K562 (cell line): Measurements from ENCODE around the gene DHDH. TPM values are rescaled to one million over a fixed set of nuclear protein-coding genes. Genes with fewer than 3 reads are reported as not detected.

Source experiments
- FOXK2 ChIP-seq, 2 experiments: fragments of 450-650 bp; IDR thresholded peaks in 1 of 2; conservative IDR thresholded peaks in 1 of 2; 2 replicates each; pipeline ENCODE4 v1.6.1; 2016; ENCODE audit warnings: low read depth in 2 of 2, mild to moderate bottlenecking in 1 of 2
- HDAC2 ChIP-seq: fragments of 450-650 bp; IDR thresholded peaks from 2 replicates; pipeline ENCODE4 v1.6.1; 2016; ENCODE audit warnings: mild to moderate bottlenecking
- HSF4 ChIP-seq: fragments of 250-450 bp; sonication (Bioruptor Pico); IDR thresholded peaks from 2 replicates; pipeline ENCODE4 v2.1.2; 2022; ENCODE audit warnings: mild to moderate bottlenecking, moderate library complexity, borderline replicate concordance
- NCOA2 ChIP-seq, 2 experiments: fragments of 450-650 bp; IDR thresholded peaks; 2 replicates each; pipeline ENCODE4 v1.6.1; 2018; ENCODE audit warnings: mild to moderate bottlenecking in 2 of 2, moderate library complexity in 1 of 2; ENCODE audit not compliant: partially characterized antibody in 2 of 2
- NFIX ChIP-seq: fragments of 250-450 bp; sonication (Bioruptor Pico); IDR thresholded peaks from 2 replicates; pipeline ENCODE4 v1.4.0; 2020; ENCODE audit warnings: low read depth, mild to moderate bottlenecking, moderate library complexity
- NONO ChIP-seq, 2 experiments: fragments of 200-400 bp in 1 of 2; fragments of 450-650 bp in 1 of 2; formaldehyde crosslinking in 1 of 2; IDR thresholded peaks; 2 replicates each; pipeline ENCODE4 v1.6.1; 2017; ENCODE audit warnings: low read depth in 2 of 2, mild to moderate bottlenecking in 2 of 2, moderate library complexity in 2 of 2, low read length in 1 of 2
- PHB ChIP-seq: fragments of 250-450 bp; sonication (Bioruptor Pico); IDR thresholded peaks from 2 replicates; pipeline ENCODE4 v1.5.0; 2021
- PHF8 ChIP-seq: fragments of 200-600 bp; sonication (generic); IDR thresholded peaks from 2 replicates; pipeline ENCODE4 v1.6.1; 2012; ENCODE audit warnings: mixed run types, mild to moderate bottlenecking, inconsistent platforms, low read length, moderate library complexity, borderline replicate concordance
- PHTF2 ChIP-seq: fragments of 250-450 bp; sonication (Bioruptor Pico); IDR thresholded peaks from 2 replicates; pipeline ENCODE4 v1.5.0; 2021; ENCODE audit warnings: mild to moderate bottlenecking
- POLR2A ChIP-seq: fragments of 450-650 bp; conservative IDR thresholded peaks from 2 replicates; pipeline ENCODE4 v1.6.1; 2016
- PTBP1 ChIP-seq: fragments of 200-400 bp; formaldehyde crosslinking; IDR thresholded peaks from 2 replicates; pipeline ENCODE4 v1.6.1; 2017; ENCODE audit warnings: low read depth, low read length
- SMARCC2 ChIP-seq: fragments of 450-650 bp; IDR thresholded peaks from 2 replicates; pipeline ENCODE4 v1.6.1; 2017; ENCODE audit warnings: antibody characterized with exemption, moderate library complexity, mild to moderate bottlenecking, low read depth
- STAT5B ChIP-seq: fragments of 250-450 bp; sonication (Bioruptor Pico); IDR thresholded peaks from 2 replicates; pipeline ENCODE4 v1.8.0; 2021; ENCODE audit warnings: mild to moderate bottlenecking, inconsistent platforms
- TFAM ChIP-seq: fragments of 250-450 bp; sonication (Bioruptor Pico); conservative IDR thresholded peaks from 2 replicates; pipeline ENCODE4 v1.5.0; 2021; ENCODE audit warnings: mild to moderate bottlenecking, moderate library complexity
- UBTF ChIP-seq, 2 experiments: IDR thresholded peaks; 2 replicates each; pipeline ENCODE4 v1.6.1; 2012; ENCODE audit warnings: improper control_type of control experiment in 2 of 2, low read depth in 2 of 2, low read length in 2 of 2, borderline replicate concordance in 1 of 2
- ZBTB7A ChIP-seq: IDR thresholded peaks from 2 replicates; pipeline ENCODE4 v1.6.1; 2011; ENCODE audit warnings: low read depth, mild to moderate bottlenecking, low read length, moderate library complexity, borderline replicate concordance; ENCODE audit not compliant: control insufficient read depth
- ZFP1 ChIP-seq: fragments of 450-650 bp; formaldehyde crosslinking; IDR thresholded peaks from 2 replicates; pipeline ENCODE4 v1.4.0; 2020; ENCODE audit warnings: mild to moderate bottlenecking, mixed read lengths
- ZFP36 ChIP-seq: fragments of 150-350 bp; IDR thresholded peaks from 2 replicates; pipeline ENCODE4 v1.6.1; 2018; ENCODE audit warnings: low read length, low read depth; ENCODE audit not compliant: partially characterized antibody
- ZNF146 ChIP-seq: IDR thresholded peaks from one replicate; pipeline ENCODE4 v1.6.1; 2018; ENCODE audit warnings: missing compliant biosample characterization; ENCODE audit not compliant: unreplicated experiment
- ZNF311 ChIP-seq: fragments of 250-450 bp; sonication (Bioruptor Pico); IDR thresholded peaks from 2 replicates; pipeline ENCODE4 v1.4.0; 2020; ENCODE audit warnings: mild to moderate bottlenecking, moderate library complexity
- ZNF707 ChIP-seq: fragments of 250-450 bp; sonication (Bioruptor Pico); conservative IDR thresholded peaks from 2 replicates; pipeline ENCODE4 v1.8.0; 2022; ENCODE audit warnings: inconsistent platforms, mild to moderate bottlenecking, moderate library complexity
- polyA plus RNA-seq, 8 experiments: library from polyadenylated mRNA; depleted of rRNA in 4 of 8; stranded (reverse) in 5 of 8; unstranded in 3 of 8; fragments of >200 nt; fragmentation: Nextera tagmentation in 2 of 8; fragmentation: Illumina TruSeq in 1 of 8; extraction: Ambion mirVana in 2 of 8; extraction: Trizol in 1 of 8; gene quantifications; 2 replicates each; pipeline versions ENCODE4 v1.2.1 to v1.2.3, GENCODE V29; 2011 to 2014; ENCODE audit warnings: inconsistent platforms in 1 of 8, missing spikeins in 1 of 8
- total RNA-seq, 7 experiments: library from RNA; depleted of rRNA in 6 of 7; stranded (reverse); fragments of >200 nt in 6 of 7; fragmentation: Illumina TruSeq in 2 of 7; extraction: Trizol in 2 of 7; gene quantifications; 2 replicates each; pipeline versions ENCODE4 v1.2.1 to v1.2.3, GENCODE V29; 2011 to 2021; ENCODE audit warnings: low replicate concordance in 1 of 7
- TF ChIP-seq, protein P1 (sequence below): fragments of 250-450 bp; sonication (Bioruptor Pico); IDR thresholded peaks from 2 replicates; pipeline ENCODE4 v1.8.0; 2022; ENCODE audit warnings: inconsistent platforms, mild to moderate bottlenecking, moderate library complexity, borderline replicate concordance
- TF ChIP-seq, protein P2 (sequence below): sonication (generic); formaldehyde crosslinking; IDR thresholded peaks from 2 replicates; pipeline ENCODE4 v1.4.0; 2020; ENCODE audit warnings: mild to moderate bottlenecking, missing genetic modification reagents

The DHDH gene
- total and polyA plus RNA-seq, 9 of the 15 experiments (the other 6 are each of a cell fraction or from before 2014, with no cell fraction given) = 0.37 to 1.9 (median 0.87) TPM

GRCh38 chr19:48964205-48965039, 30.9 kb downstream of the DHDH start (continued):
- TF ChIP-seq PTBP1 (no peak), HDAC2 (0 out of 2 replicates have a peak, but pooled peaks have one; percentile 15), FOXK2 (conservative IDR thresholded peaks at IDR 0.05 in 1 of 2, IDR thresholded peaks at IDR 0.05 in 1 of 2; ENCODE audit: low read depth in 2 of 2) (no peak), UBTF (IDR thresholded peaks at IDR 0.05; ENCODE audit: borderline replicate concordance in 1 of 2, low read depth in 2 of 2, low read length in 2 of 2) (no peak), ZNF146 (CRISPR knock-in tag) (no peak), STAT5B (CRISPR knock-in tag) (no peak), NCOA2 (IDR thresholded peaks at IDR 0.05; ENCODE audit: partially characterized antibody in 2 of 2) (no peak), TFAM (no peak), ZBTB7A (no peak; the same call in 1 of the 2 replicates), SMARCC2 (no peak), PHTF2 (CRISPR knock-in tag) (no peak), ZNF707 (no peak), ZNF311 (no peak), NONO (IDR thresholded peaks at IDR 0.05; ENCODE audit: low read depth in 2 of 2, low read length in 1 of 2) (no peak), POLR2A (peak; percentile 69), NFIX (CRISPR knock-in tag) (no peak; the same call in 1 of the 2 replicates), ZFP36 (no peak), PHB (CRISPR knock-in tag) (0 out of 2 replicates have a peak, but pooled peaks have one; percentile 1), ZFP1 (no peak), HSF4 (CRISPR knock-in tag) (no peak), PHF8 (no peak)
- TF ChIP-seq, protein P1, sequence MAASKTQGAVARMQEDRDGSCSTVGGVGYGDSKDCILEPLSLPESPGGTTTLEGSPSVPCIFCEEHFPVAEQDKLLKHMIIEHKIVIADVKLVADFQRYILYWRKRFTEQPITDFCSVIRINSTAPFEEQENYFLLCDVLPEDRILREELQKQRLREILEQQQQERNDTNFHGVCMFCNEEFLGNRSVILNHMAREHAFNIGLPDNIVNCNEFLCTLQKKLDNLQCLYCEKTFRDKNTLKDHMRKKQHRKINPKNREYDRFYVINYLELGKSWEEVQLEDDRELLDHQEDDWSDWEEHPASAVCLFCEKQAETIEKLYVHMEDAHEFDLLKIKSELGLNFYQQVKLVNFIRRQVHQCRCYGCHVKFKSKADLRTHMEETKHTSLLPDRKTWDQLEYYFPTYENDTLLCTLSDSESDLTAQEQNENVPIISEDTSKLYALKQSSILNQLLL (CRISPR knock-in tag) = no peak
- TF ChIP-seq, protein P2, sequence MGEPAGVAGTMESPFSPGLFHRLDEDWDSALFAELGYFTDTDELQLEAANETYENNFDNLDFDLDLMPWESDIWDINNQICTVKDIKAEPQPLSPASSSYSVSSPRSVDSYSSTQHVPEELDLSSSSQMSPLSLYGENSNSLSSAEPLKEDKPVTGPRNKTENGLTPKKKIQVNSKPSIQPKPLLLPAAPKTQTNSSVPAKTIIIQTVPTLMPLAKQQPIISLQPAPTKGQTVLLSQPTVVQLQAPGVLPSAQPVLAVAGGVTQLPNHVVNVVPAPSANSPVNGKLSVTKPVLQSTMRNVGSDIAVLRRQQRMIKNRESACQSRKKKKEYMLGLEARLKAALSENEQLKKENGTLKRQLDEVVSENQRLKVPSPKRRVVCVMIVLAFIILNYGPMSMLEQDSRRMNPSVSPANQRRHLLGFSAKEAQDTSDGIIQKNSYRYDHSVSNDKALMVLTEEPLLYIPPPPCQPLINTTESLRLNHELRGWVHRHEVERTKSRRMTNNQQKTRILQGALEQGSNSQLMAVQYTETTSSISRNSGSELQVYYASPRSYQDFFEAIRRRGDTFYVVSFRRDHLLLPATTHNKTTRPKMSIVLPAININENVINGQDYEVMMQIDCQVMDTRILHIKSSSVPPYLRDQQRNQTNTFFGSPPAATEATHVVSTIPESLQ (CRISPR knock-in tag) = no peak
